ENCODE measurements around the gene RCSD1.

The RCSD1 gene

GRCh38 chr1:167629681-167630567 is at the start of gene RCSD1:
TSS of gene RCSD1 (plus strand) at chr1:167630232. CDS start at chr1:167630424, 192 bp downstream.
- TF ChIP-seq MAX (IDR thresholded peaks at IDR 0.05) = 0 out of 2 replicates have a peak, but pooled peaks have one; percentile 20
- TF ChIP-seq RAD21 (IDR thresholded peaks at IDR 0.05; ENCODE audit: low read depth) = no peak
- TF ChIP-seq EP300 (IDR thresholded peaks at IDR 0.05; ENCODE audit: borderline replicate concordance) = no peak
- TF ChIP-seq NFIC (IDR thresholded peaks at IDR 0.05) = no peak

GRCh38 chr1:167582064-167582463 is 48.0 kb upstream of the RCSD1 start:
- no peak for TF ChIP-seq TCF12 (IDR thresholded peaks at IDR 0.05; ENCODE audit: low read depth)
- no peak for TF ChIP-seq REST (IDR thresholded peaks at IDR 0.05; ENCODE audit: low read depth)
- no peak for TF ChIP-seq MAX (IDR thresholded peaks at IDR 0.05)
- no peak for TF ChIP-seq RAD21 (IDR thresholded peaks at IDR 0.05; ENCODE audit: low read depth)
- TF ChIP-seq ZBTB7A (IDR thresholded peaks at IDR 0.05; ENCODE audit: low read depth) = no peak
- no peak for TF ChIP-seq YY1 (IDR thresholded peaks at IDR 0.05; ENCODE audit: low read depth)
- TF ChIP-seq TAF1 (IDR thresholded peaks at IDR 0.05; ENCODE audit: low read depth) = no peak
- no peak for TF ChIP-seq CEBPB (IDR thresholded peaks at IDR 0.05)
- no peak for TF ChIP-seq CREB1 (IDR thresholded peaks at IDR 0.05; ENCODE audit: low read depth)
- no peak for TF ChIP-seq TEAD4 (IDR thresholded peaks at IDR 0.05)
- TF ChIP-seq EP300 (IDR thresholded peaks at IDR 0.05; ENCODE audit: borderline replicate concordance) = no peak
- no peak for TF ChIP-seq EGR1 (IDR thresholded peaks at IDR 0.05)
- no peak for TF ChIP-seq NFIC (IDR thresholded peaks at IDR 0.05)
- no peak for TF ChIP-seq USF1 (IDR thresholded peaks at IDR 0.05)
- TF ChIP-seq FOXM1 (IDR thresholded peaks at IDR 0.05; ENCODE audit: borderline replicate concordance, low read depth) = no peak

- TF ChIP-seq EGR1 (IDR thresholded peaks at IDR 0.05) = no peak
- no peak for TF ChIP-seq MAX (IDR thresholded peaks at IDR 0.05)
- no peak for TF ChIP-seq FOXM1 (IDR thresholded peaks at IDR 0.05; ENCODE audit: borderline replicate concordance, low read depth)
- TF ChIP-seq RAD21 (IDR thresholded peaks at IDR 0.05; ENCODE audit: low read depth) = no peak
- no peak for TF ChIP-seq TEAD4 (IDR thresholded peaks at IDR 0.05)
These were observed 47.3 kb upstream of the RCSD1 start for GRCh38 chr1:167582722-167583121.

- TF ChIP-seq RAD21 (IDR thresholded peaks at IDR 0.05; ENCODE audit: low read depth) = no peak
- TF ChIP-seq YY1 (IDR thresholded peaks at IDR 0.05; ENCODE audit: low read depth) = no peak
- no peak for TF ChIP-seq TAF1 (IDR thresholded peaks at IDR 0.05; ENCODE audit: low read depth)
- TF ChIP-seq EP300 (IDR thresholded peaks at IDR 0.05; ENCODE audit: borderline replicate concordance) = no peak
These were observed 45.5 kb upstream of the RCSD1 start for GRCh38 chr1:167584581-167584980.

GRCh38 chr1:167587342-167587741 is 42.7 kb upstream of the RCSD1 start:
- TF ChIP-seq MAX (IDR thresholded peaks at IDR 0.05) (no peak), REST (IDR thresholded peaks at IDR 0.05; ENCODE audit: low read depth) (no peak), USF1 (IDR thresholded peaks at IDR 0.05) (no peak), NFIC (IDR thresholded peaks at IDR 0.05) (no peak), FOXM1 (IDR thresholded peaks at IDR 0.05; ENCODE audit: borderline replicate concordance, low read depth) (no peak), CREB1 (IDR thresholded peaks at IDR 0.05; ENCODE audit: low read depth) (no peak), TCF12 (IDR thresholded peaks at IDR 0.05; ENCODE audit: low read depth) (no peak), EGR1 (IDR thresholded peaks at IDR 0.05) (no peak), CEBPB (IDR thresholded peaks at IDR 0.05) (no peak), RAD21 (IDR thresholded peaks at IDR 0.05; ENCODE audit: low read depth) (no peak), TAF1 (IDR thresholded peaks at IDR 0.05; ENCODE audit: low read depth) (no peak), ZBTB7A (IDR thresholded peaks at IDR 0.05; ENCODE audit: low read depth) (no peak), EP300 (IDR thresholded peaks at IDR 0.05; ENCODE audit: borderline replicate concordance) (no peak), TEAD4 (IDR thresholded peaks at IDR 0.05) (no peak), YY1 (IDR thresholded peaks at IDR 0.05; ENCODE audit: low read depth) (no peak)
